ENCODE measurements around the gene CLGN.

The CLGN gene

GRCh38 chr4:140357868-140358267 is 69.6 kb downstream of the CLGN start:
- ATAC-seq: no peak
- no peak for TF ChIP-seq ZNF565 (CRISPR knock-in tag; conservative IDR thresholded peaks at IDR 0.05; ENCODE audit: low read depth)
- TF ChIP-seq TOX (CRISPR knock-in tag; IDR thresholded peaks at IDR 0.05; ENCODE audit: borderline replicate concordance): no peak
- no peak for TF ChIP-seq POU6F1 (CRISPR knock-in tag; IDR thresholded peaks at IDR 0.05; ENCODE audit: borderline replicate concordance, low read depth)
- no peak for TF ChIP-seq ESRRG (CRISPR knock-in tag; IDR thresholded peaks at IDR 0.05)
- TF ChIP-seq PPARA (CRISPR knock-in tag; IDR thresholded peaks at IDR 0.05; ENCODE audit: borderline replicate concordance): no peak
- no peak for TF ChIP-seq ZC3H10 (CRISPR knock-in tag; IDR thresholded peaks at IDR 0.05)
- no peak for TF ChIP-seq ARNTL (CRISPR knock-in tag; IDR thresholded peaks at IDR 0.05; ENCODE audit: borderline replicate concordance, low read depth)

- no peak for ATAC-seq
- TF ChIP-seq PPARA (CRISPR knock-in tag; IDR thresholded peaks at IDR 0.05; ENCODE audit: borderline replicate concordance): no peak
- TF ChIP-seq RARB (CRISPR knock-in tag; IDR thresholded peaks at IDR 0.05): no peak
- no peak for TF ChIP-seq ESRRG (CRISPR knock-in tag; IDR thresholded peaks at IDR 0.05)
- TF ChIP-seq ISL1 (CRISPR knock-in tag; IDR thresholded peaks at IDR 0.05): no peak
- TF ChIP-seq TOX (CRISPR knock-in tag; IDR thresholded peaks at IDR 0.05; ENCODE audit: borderline replicate concordance): no peak
- TF ChIP-seq GLIS3 (CRISPR knock-in tag; IDR thresholded peaks at IDR 0.05): no peak
- no peak for TF ChIP-seq ZFP3 (CRISPR knock-in tag; IDR thresholded peaks at IDR 0.05)
- TF ChIP-seq POU6F1 (CRISPR knock-in tag; IDR thresholded peaks at IDR 0.05; ENCODE audit: borderline replicate concordance, low read depth): no peak
- TF ChIP-seq ZFP30 (CRISPR knock-in tag; IDR thresholded peaks at IDR 0.05): no peak
- TF ChIP-seq CSDC2 (CRISPR knock-in tag; IDR thresholded peaks at IDR 0.05): no peak
- no peak for TF ChIP-seq CSRNP3 (CRISPR knock-in tag; IDR thresholded peaks at IDR 0.05)
- TF ChIP-seq OSR1 (CRISPR knock-in tag; IDR thresholded peaks at IDR 0.05): no peak
- TF ChIP-seq TCF4 (CRISPR knock-in tag; IDR thresholded peaks at IDR 0.05; ENCODE audit: borderline replicate concordance): no peak
- no peak for TF ChIP-seq CREB5 (CRISPR knock-in tag; IDR thresholded peaks at IDR 0.05; ENCODE audit: low read depth)
- TF ChIP-seq ARNTL (CRISPR knock-in tag; IDR thresholded peaks at IDR 0.05; ENCODE audit: borderline replicate concordance, low read depth): no peak
- TF ChIP-seq SNAI2 (CRISPR knock-in tag; IDR thresholded peaks at IDR 0.05): no peak
These were observed 72.2 kb downstream of the CLGN start for GRCh38 chr4:140355288-140355687.

GRCh38 chr4:140353786-140354185 is 73.7 kb downstream of the CLGN start:
- ATAC-seq: no peak
- TF ChIP-seq TCF4 (CRISPR knock-in tag; IDR thresholded peaks at IDR 0.05; ENCODE audit: borderline replicate concordance) (no peak), OSR1 (CRISPR knock-in tag; IDR thresholded peaks at IDR 0.05) (no peak), PPARA (CRISPR knock-in tag; IDR thresholded peaks at IDR 0.05; ENCODE audit: borderline replicate concordance) (no peak), POU6F1 (CRISPR knock-in tag; IDR thresholded peaks at IDR 0.05; ENCODE audit: borderline replicate concordance, low read depth) (no peak), BACH2 (CRISPR knock-in tag; IDR thresholded peaks at IDR 0.05; ENCODE audit: borderline replicate concordance) (no peak), ISL1 (CRISPR knock-in tag; IDR thresholded peaks at IDR 0.05) (no peak), ZNF565 (CRISPR knock-in tag; conservative IDR thresholded peaks at IDR 0.05; ENCODE audit: low read depth) (no peak), RARB (CRISPR knock-in tag; IDR thresholded peaks at IDR 0.05) (no peak), CSDC2 (CRISPR knock-in tag; IDR thresholded peaks at IDR 0.05) (no peak), PATZ1 (CRISPR knock-in tag; IDR thresholded peaks at IDR 0.05; ENCODE audit: borderline replicate concordance) (no peak), ESRRG (CRISPR knock-in tag; IDR thresholded peaks at IDR 0.05) (no peak), ZNF70 (CRISPR knock-in tag; IDR thresholded peaks at IDR 0.05) (no peak), TSHZ2 (CRISPR knock-in tag; IDR thresholded peaks at IDR 0.05) (no peak)
